Breast epithelium (tissue), 4 donors: ENCODE results near the gene PTPN22. TPM values are rescaled to one million over a fixed set of nuclear protein-coding genes. Genes with fewer than 3 reads are reported as not detected.

Source experiments
- DNase-seq, 2 donors: peaks; one replicate each; pipeline ENCODE4 v3.0.0-alpha.2; 2019; ENCODE audit warnings: low spot score in 2 of 2
- H3K27ac ChIP-seq, 2 donors: fragments of 200-600 bp; sonication (generic) in 1 of 2; one replicate each; pipeline ENCODE4 v1.5.1; 2016 to 2019; ENCODE audit warnings: mild to moderate bottlenecking in 1 of 2
- H3K27me3 ChIP-seq, 2 donors: fragments of 200-600 bp; sonication (generic) in 1 of 2; one replicate each; pipeline versions ENCODE4 v1.5.1 to v1.6.0; 2017 to 2019; ENCODE audit warnings: control low read depth in 1 of 2, mild to moderate bottlenecking in 1 of 2
- H3K36me3 ChIP-seq: fragments of 200-600 bp; one replicate; pipeline ENCODE4 v1.5.1; 2019
- H3K4me1 ChIP-seq, 2 donors: fragments of 200-600 bp; sonication (generic); one replicate each; pipeline ENCODE4 v1.5.1; 2016 to 2019; ENCODE audit warnings: control low read depth in 1 of 2
- H3K4me3 ChIP-seq, 3 donors: fragments of 200-600 bp; sonication (generic); 1 replicate in 2 of 3; 2 replicates in 1 of 3; pipeline ENCODE4 v1.5.1; 2016 to 2019; ENCODE audit warnings: mild to moderate bottlenecking in 3 of 3, moderate library complexity in 2 of 3
- H3K9me3 ChIP-seq, 2 donors: fragments of 200-600 bp; sonication (generic) in 1 of 2; one replicate each; pipeline ENCODE4 v1.5.1; 2016 to 2019; ENCODE audit warnings: control low read depth in 1 of 2
- POLR2A ChIP-seq: fragments of 450-650 bp; IDR thresholded peaks from one replicate; pipeline ENCODE4 v1.6.1; 2016; ENCODE audit warnings: antibody characterized with exemption, mild to moderate bottlenecking, moderate library complexity
- POLR2AphosphoS5 ChIP-seq, 3 donors: sonication (generic); formaldehyde crosslinking; IDR thresholded peaks; one replicate each; pipeline ENCODE4 v1.6.1; 2017; ENCODE audit warnings: antibody characterized with exemption in 3 of 3
- intact Hi-C: fragments of 100-400 bp; cut with DNase I; formaldehyde crosslinking; loops from one replicate; pipeline ENCODE4 v1.15.1; 2023; ENCODE audit warnings: low total_unique reads
- total RNA-seq, 3 donors: library from RNA; depleted of rRNA; stranded (reverse); fragments of >200 nt; gene quantifications; one replicate each; pipeline ENCODE4 v1.1.0, GENCODE V29; 2016
- TF ChIP-seq, protein P1 (sequence below), 3 donors: fragments of 450-650 bp; IDR thresholded peaks; one replicate each; pipeline ENCODE4 v1.5.1; 2016 to 2017; ENCODE audit warnings: antibody characterized with exemption in 3 of 3, mild to moderate bottlenecking in 3 of 3, moderate library complexity in 3 of 3

PTPN22 gene
- total RNA-seq, 3 donors from 2014 or later: 3.4 to 7.2 (median 3.6) TPM

DNA sequence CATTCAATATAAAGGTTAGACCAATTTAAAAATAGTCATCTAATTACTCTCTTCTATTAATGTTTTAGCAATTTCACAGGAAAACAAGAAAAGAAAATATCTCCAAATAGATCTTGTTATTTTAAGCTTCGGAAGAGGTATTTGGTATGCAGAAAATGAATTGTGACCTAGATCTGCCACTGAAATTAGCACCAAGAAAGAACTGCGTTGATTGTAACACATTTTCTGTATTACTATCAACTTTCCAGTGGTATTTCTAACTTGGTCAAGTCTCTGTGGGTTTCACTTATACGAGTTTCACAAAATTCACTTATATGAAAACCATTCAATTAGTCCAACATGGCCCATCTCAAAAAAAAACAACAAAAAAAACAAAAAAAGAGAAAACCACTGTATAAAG, 71.0 kb downstream of the PTPN22 start:
- intact Hi-C loops: no loop called here
- Histone ChIP-seq H3K27me3 (no peaks in the 10 kb centered on the region), H3K27ac (no peak overlapping the region), H3K9me3 (no peaks in the 10 kb centered on the region), H3K4me3 (no peak overlapping the region), H3K36me3 (no peaks in the 10 kb centered on the region), H3K4me1 (peaks cover 0 to 1% of the 10 kb centered on the region in 2 donors)
- DNase-seq: no peak
- no peak for TF ChIP-seq POLR2AphosphoS5 (IDR thresholded peaks at IDR 0.05)
- no peak for TF ChIP-seq POLR2A
- TF ChIP-seq, protein P1, sequence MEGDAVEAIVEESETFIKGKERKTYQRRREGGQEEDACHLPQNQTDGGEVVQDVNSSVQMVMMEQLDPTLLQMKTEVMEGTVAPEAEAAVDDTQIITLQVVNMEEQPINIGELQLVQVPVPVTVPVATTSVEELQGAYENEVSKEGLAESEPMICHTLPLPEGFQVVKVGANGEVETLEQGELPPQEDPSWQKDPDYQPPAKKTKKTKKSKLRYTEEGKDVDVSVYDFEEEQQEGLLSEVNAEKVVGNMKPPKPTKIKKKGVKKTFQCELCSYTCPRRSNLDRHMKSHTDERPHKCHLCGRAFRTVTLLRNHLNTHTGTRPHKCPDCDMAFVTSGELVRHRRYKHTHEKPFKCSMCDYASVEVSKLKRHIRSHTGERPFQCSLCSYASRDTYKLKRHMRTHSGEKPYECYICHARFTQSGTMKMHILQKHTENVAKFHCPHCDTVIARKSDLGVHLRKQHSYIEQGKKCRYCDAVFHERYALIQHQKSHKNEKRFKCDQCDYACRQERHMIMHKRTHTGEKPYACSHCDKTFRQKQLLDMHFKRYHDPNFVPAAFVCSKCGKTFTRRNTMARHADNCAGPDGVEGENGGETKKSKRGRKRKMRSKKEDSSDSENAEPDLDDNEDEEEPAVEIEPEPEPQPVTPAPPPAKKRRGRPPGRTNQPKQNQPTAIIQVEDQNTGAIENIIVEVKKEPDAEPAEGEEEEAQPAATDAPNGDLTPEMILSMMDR (IDR thresholded peaks at IDR 0.05): no peak

DNA sequence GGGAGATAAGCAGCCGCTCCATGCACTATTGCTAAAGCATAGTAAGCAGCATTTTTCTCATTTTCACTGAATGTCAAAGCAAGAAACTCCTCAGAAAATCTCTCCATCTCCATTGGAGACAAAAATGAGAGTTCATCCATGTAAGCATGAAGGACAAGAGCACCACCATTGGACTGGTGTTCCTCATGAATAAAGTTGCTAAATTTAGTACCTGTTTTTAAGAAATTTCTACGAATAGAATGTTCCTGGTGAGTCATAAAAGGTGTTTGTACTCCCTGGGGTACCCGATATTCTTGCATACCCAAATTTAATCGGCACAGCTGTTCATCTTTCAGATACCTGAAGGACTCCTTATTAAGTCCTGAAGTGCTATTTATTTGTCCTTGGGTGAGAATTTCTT, 74.0 kb downstream of the PTPN22 start:
- intact Hi-C loops: no loop called here
- no peaks in the 10 kb centered on the region for H3K27me3 ChIP-seq
- DNase-seq: no peak
- no peaks in the 10 kb centered on the region for H3K9me3 ChIP-seq
- H3K27ac ChIP-seq: no peak overlapping the region
- no peaks in the 10 kb centered on the region for H3K4me1 ChIP-seq
- TF ChIP-seq POLR2A: no peak
- TF ChIP-seq, protein P1 (IDR thresholded peaks at IDR 0.05): no peak
- TF ChIP-seq POLR2AphosphoS5 (IDR thresholded peaks at IDR 0.05): no peak
- H3K4me3 ChIP-seq: no peak overlapping the region
- no peaks in the 10 kb centered on the region for H3K36me3 ChIP-seq

DNA sequence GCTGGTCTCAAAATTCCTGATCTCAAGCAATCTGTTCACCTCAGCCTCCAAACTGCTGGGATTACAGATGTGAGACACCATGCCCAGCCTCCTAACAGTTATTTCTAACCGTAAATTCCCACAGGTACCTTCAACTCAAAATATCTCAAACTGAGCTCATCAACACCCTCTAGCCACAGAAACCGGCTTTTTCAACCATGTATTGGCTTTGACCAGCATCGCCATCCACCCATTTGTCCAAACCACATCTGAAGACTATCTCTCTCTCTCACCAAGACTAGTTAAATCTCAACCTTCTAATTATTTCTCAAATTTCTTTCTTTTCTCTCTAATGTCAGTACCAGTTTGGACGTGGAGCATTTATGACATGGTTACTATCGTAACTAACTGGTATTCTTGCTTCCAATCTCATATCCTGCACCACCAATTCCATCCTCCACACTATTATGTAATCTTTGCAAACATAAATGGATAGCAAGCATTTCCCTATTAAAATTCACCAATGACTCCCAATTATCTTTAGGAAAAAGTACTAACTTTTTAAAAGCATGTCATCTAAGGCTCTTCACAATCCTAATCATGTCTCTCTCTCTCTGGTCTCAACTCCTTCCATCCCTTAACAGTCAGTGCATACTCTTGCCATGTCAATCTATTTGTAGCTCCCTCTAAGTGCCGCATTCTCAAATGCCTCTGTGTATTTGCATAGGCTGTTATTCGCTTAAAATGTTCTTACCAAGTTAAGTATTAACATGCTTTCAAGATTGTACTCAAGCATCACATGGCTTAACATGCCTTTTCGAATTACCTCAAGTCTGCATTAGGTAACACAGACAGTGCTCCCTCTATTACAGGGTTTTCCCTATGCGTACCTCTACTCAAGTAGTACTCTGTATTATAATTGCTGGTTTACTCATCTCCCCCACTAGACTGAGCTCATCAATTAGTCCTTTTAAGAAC, 77.4 kb downstream of the PTPN22 start:
- no peaks in the 10 kb centered on the region for H3K4me1 ChIP-seq
- TF ChIP-seq, protein P1 (IDR thresholded peaks at IDR 0.05): no peak
- TF ChIP-seq POLR2A: no peak
- no peaks in the 10 kb centered on the region for H3K9me3 ChIP-seq
- no peaks in the 10 kb centered on the region for H3K27me3 ChIP-seq
- DNase-seq: no peak
- H3K36me3 ChIP-seq: no peaks in the 10 kb centered on the region
- intact Hi-C loops: no loop called here
- H3K4me3 ChIP-seq: no peak overlapping the region
- H3K27ac ChIP-seq: no peak overlapping the region

DNA sequence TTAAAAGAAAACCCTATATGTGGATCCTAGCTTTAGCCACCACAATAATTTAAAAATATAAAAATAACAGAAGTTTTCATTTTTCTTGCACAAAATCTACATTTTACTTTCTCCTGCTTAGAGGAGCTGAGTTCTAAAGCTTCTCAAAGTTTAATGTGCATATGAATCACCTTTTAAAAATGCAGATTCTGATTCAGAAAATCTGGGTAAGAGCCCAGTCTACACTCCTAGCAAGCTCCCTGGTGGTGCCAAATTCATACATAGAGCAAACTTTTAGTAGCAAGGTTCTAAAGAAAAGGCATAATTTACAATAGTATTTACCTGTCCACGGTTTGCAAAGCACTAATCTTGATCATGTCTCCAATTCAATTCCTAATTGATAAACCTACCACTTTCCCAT, 78.5 kb downstream of the PTPN22 start:
- H3K9me3 ChIP-seq: no peaks in the 10 kb centered on the region
- no peaks in the 10 kb centered on the region for H3K36me3 ChIP-seq
- no peak for DNase-seq
- no peak for TF ChIP-seq POLR2AphosphoS5 (IDR thresholded peaks at IDR 0.05)
- TF ChIP-seq, protein P1 (IDR thresholded peaks at IDR 0.05): no peak
- no peak for TF ChIP-seq POLR2A
- intact Hi-C loops: no loop called here
- no peaks in the 10 kb centered on the region for H3K4me1 ChIP-seq
- H3K27ac ChIP-seq: no peak overlapping the region
- H3K27me3 ChIP-seq: no peaks in the 10 kb centered on the region
- H3K4me3 ChIP-seq: no peak overlapping the region

DNA sequence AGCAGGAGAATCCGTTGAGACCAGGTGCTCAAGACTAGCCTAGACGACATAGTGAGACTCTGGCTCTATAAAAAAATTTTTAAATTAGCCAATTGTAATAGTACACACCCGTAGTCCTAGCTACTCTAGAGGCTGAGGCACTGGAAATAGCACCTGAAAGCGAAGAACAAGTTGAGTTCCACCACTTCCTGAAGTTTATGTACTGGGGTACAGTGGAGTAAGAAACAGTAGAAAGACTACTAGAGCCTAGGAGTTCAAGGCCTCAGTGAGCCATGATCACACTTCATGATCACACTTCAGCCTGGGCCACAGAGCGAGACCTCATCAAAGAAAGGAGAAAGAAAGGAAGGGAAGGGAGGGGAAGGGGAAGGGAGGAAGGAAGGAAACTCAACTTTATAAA, 79.0 kb downstream of the PTPN22 start:
- no peaks in the 10 kb centered on the region for H3K36me3 ChIP-seq
- no peak for DNase-seq
- H3K4me1 ChIP-seq: no peaks in the 10 kb centered on the region
- H3K27ac ChIP-seq: no peak overlapping the region
- H3K9me3 ChIP-seq: no peaks in the 10 kb centered on the region
- intact Hi-C loops: no loop called here
- H3K4me3 ChIP-seq: no peak overlapping the region
- TF ChIP-seq, protein P1 (IDR thresholded peaks at IDR 0.05): no peak
- TF ChIP-seq POLR2A: no peak
- TF ChIP-seq POLR2AphosphoS5 (IDR thresholded peaks at IDR 0.05): no peak
- H3K27me3 ChIP-seq: no peaks in the 10 kb centered on the region
